Ovary (tissue), 3 donors: Measurements from ENCODE around the gene LIN28A.

Experiments
- POLR2A ChIP-seq: fragments of 450-650 bp; IDR thresholded peaks from one replicate; pipeline ENCODE4 v1.6.1; 2017; ENCODE audit warnings: antibody characterized with exemption, mild to moderate bottlenecking, moderate library complexity
- TF ChIP-seq, protein P1 (sequence below), 3 donors: fragments of 450-650 bp in 2 of 3; fragments of 200-600 bp in 1 of 3; IDR thresholded peaks; one replicate each; pipeline versions ENCODE4 v1.5.1 to v1.8.0; 2016 to 2022; ENCODE audit warnings: antibody characterized with exemption in 3 of 3, mild to moderate bottlenecking in 1 of 3
- donor health status: DM: no; HTN: no; CAD: no.

DNA sequence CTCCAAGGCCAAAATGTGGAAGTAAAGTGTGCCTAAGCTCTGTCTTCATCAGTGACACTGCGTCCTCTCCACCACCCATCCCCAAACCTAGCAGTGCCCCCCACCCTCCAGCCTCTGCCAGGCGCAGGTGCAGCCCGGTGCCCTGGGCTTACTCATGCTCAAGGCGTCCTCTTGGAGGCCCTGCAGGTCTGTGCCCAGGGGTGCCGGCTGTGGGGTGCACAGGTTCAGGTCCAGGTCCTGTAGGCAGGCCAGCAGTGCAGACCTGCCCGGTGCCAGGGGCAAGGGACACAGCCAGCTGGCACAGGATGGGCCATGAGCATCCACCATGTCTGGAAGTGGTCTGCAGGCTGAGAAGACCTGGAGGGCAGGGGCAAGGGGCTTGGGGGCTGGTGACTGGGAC is 43.2 kb upstream of the LIN28A start:
- TF ChIP-seq, protein P1, sequence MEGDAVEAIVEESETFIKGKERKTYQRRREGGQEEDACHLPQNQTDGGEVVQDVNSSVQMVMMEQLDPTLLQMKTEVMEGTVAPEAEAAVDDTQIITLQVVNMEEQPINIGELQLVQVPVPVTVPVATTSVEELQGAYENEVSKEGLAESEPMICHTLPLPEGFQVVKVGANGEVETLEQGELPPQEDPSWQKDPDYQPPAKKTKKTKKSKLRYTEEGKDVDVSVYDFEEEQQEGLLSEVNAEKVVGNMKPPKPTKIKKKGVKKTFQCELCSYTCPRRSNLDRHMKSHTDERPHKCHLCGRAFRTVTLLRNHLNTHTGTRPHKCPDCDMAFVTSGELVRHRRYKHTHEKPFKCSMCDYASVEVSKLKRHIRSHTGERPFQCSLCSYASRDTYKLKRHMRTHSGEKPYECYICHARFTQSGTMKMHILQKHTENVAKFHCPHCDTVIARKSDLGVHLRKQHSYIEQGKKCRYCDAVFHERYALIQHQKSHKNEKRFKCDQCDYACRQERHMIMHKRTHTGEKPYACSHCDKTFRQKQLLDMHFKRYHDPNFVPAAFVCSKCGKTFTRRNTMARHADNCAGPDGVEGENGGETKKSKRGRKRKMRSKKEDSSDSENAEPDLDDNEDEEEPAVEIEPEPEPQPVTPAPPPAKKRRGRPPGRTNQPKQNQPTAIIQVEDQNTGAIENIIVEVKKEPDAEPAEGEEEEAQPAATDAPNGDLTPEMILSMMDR (IDR thresholded peaks at IDR 0.05) = no peak
- TF ChIP-seq POLR2A = no peak
